HG03039 (cell line): Measurements from ENCODE around the gene SLC24A4.

Source experiments
- ATAC-seq: cut with Tn5 transposase; IDR thresholded peaks from one replicate; pipeline ENCODE4 v1.9.1; 2021; ENCODE audit warnings: mild to moderate bottlenecking, moderate library complexity; ENCODE audit not compliant: unreplicated experiment

Gene SLC24A4

DNA sequence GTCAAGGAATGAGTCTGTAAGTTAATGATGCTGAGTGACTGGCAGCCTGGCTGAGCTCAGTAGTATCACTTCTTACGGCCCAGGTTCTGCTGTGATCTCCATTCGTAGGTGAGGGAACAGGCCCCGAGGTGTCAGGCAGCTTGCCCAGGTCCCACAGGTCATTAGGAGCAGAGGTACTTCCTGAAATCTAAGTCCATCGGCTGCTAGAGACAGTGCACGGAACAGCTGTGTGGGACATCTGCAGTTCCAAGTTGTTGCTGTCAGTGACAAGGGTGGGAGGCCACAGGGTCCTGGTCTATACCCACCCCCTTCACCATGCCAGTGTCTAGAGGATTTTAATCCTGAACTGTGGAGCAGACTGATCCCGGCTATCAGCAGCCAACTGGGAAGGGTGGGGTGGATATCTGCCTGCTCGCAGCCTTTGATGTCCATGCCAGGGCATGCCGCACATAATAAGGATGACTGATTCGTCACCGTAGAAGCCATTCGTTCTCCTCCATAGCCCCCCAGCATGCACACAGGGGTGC is 108.3 kb downstream of the SLC24A4 start:
- ATAC-seq = no peak

DNA sequence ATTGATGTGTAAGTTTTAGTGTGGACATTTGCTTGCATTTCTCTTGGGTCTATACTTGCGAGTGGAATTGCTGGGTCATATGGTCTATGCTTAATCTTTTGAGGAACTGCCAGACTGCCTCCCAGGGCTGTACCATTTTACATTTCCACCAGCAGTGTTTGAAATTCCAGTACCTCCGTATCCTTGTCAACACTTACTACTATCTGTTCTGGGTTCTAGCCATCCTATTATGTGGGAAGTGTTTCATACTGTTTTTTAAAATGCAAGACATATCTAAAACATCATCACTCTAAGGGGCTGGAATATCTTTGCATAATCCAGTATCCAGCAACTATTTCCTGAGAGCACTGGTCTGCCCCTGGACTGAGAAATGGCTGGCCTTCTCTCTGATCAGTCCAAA is 110.4 kb downstream of the SLC24A4 start:
- no peak for ATAC-seq

DNA sequence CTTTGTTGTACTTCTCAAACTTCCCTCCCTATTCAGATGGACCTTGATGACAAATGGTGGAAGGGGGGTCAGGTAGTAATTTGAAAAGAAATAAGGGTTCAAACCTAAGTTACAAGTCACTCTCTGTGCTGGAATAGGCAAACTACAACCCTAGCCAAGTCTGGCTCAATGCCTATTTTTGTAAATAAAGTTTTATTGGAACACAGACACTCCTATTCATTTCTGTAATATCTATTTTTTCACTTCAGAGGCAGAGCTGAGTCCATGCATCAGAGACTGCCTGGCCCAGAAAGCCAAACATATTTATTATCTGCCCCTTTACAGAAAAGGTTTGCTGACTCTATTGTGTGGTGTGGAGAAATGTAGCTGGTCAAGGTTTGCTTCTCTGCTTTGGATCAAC is 112.2 kb downstream of the SLC24A4 start:
- ATAC-seq = no peak

DNA sequence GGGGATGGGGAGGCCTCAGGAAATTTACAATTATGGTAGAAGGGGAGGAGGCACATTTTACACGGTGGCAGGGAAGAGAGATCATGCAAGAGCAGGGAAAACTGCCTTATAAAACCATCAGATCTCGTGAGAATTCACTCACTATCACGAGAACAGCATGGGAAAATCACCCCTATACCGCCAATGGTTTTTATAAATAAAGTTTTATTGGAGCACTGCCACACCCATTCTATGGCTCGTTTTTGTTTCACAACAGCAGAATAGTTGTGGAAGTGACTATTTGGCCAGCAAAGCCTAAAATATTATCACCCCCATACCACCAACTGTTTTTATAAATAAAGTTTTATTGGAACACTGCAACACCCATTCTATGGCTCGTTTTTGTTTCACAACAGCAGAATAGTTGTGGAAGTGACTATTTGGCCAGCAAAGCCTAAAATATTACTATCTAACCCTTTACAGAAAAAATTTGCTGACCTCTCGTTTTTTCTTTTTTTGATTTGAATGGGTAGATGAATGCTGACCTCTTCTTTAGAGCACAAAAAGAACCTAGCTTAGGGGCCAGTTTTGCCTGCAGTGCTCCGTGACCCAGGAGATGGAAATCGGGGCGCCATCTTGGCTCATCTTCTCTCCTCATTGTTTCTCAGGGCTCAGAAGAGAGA is 113.3 kb downstream of the SLC24A4 start:
- ATAC-seq = no peak

DNA sequence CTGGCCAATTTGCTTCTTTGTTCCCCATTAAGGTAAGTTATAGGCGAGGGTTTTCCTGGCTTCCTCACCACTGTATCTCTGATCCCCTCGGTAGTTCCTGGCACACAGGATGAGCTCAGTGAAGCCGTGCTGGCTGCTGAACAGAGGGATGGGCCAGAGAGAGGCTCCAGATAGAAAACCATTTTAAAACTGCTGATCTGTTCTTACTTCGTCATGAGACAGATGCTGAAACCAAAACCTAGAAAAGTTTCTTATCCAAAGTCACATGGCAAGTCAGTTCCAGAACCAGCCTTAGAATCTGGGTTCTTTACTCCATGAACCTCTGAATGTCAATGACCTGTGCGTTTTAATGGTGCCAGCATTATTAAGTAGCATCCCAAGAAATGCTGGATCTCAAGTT is 114.3 kb downstream of the SLC24A4 start:
- ATAC-seq = no peak

DNA sequence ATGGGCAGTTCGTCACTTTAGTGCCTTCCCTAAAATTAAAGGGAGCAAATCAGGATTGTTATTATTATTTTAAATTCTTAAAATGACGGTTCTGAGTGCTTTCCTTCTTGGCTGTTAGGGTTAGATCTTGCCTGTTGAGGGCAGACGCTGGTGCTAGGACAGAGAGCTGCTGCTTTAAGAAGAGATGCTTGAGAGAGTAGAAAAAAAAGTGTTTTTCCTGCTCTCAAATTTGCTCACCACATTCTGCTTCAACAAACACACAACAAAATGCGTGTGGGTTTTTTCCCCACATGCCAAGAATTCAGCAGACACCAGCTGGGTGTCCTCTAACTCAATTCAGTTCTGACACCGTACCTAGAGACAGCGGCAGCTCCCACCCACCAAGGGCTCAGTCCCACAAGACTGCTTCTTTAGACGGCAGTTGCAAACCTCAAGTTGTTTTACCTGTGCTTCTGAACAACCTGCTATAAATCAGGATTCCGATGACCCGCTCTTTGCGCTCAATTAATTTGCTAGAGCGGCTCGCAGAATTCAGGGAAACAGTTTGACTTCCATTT is 114.8 kb downstream of the SLC24A4 start:
- ATAC-seq = no peak

DNA sequence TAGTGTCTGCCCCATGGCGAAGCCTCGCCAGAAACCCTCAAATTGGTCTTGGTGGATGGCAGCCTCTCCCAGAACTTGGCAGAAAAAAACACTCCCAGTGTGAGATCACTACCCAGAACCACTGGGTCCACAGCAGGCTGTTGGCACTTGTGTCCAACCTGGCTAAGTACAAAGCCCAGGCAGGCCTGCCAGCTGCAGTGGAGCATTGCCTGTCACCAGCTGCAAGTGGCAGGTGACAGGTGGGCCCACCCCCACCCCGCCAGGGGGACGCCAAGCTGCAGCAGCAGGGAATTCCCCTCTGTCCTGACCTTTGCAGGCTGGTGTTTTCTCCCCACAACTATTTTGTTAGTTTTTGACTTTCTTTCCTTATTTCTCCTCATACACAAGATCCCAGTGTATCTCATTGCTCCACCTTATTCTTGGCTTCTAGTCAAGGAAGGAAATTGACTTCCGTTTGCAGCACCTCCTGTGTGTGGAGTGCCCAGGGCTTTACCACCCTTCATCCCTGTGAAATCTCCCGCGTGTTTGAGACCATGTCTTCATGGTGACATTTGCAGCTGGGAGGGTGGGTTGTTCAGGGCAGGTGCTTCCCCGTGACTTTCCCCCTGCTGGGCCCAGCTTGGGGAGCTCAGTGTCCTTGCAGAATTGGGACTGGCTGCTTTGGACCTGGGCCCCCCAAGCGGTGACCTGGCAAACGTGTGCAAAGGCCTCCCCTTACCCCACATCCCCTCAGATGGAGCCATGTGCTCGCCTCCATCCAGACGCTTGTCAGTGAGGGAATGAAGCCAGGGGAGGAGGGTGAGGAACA is 116.8 kb downstream of the SLC24A4 start:
- ATAC-seq = no peak

DNA sequence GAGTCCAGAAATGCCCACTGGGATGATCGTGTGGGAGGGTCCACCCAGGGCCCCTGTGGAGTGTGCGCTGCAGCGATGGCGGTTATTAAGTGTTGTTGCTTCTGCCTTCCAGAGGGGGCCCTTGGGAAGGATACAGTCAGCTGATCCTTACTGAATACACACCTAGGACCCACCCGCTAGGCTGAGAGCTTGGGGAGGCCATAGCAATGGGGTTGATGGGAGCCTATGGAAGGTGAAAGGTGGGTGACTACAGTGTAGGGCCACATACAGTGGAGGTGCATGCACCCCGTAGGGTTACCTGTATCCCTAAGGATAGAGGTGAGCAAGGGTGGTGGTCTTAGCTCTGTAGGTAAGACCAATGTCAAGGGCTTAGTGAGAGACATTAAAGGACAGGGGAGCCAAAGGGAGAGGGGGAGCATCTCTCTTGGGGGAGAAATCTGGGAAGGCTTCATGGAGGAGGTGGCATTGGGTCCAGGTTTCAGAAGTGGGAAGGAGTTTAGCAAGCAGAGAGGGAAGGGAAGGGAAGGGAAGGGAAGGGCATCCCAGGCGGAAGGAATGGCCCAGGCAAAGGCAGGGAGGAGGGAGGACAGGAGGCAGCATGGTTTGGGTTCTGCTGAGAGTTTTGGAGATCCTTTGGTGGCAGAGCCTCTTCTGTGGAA is 117.5 kb downstream of the SLC24A4 start:
- ATAC-seq = no peak

DNA sequence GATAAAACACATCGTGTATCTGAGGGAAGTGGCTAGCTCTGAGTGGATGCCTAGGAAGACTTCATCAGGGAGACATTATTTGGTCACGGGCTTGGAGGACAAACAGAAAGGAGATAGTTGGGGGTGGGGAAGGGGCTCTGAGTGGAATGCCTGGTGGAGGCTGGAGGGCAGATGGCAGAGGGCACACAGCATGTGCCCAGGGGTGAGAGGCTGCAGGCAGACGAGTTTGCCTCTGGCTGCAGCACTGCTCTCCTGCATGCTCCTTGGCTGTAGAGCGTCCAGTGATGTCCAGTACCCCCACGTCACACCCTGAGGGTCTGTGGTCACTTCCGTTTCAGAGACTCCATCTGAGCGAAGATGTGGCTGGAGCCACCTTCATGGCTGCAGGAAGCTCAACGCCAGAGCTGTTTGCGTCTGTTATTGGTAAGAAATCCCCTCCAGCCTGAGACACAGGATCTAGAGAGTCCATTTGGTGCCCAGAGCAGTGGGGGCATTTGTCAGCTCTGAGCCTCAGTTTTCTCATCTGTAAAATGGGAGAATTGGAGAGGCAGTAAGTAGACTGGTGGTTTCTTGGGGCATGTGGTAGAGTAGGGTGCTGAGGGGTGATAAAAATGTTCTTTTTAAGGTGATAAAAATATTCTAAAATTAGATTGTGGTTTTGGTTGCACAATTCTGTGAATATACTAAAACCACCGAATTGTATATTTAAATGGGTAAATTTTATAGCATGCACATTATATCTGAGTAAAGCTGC is 119.0 kb downstream of the SLC24A4 start:
- no peak for ATAC-seq

DNA sequence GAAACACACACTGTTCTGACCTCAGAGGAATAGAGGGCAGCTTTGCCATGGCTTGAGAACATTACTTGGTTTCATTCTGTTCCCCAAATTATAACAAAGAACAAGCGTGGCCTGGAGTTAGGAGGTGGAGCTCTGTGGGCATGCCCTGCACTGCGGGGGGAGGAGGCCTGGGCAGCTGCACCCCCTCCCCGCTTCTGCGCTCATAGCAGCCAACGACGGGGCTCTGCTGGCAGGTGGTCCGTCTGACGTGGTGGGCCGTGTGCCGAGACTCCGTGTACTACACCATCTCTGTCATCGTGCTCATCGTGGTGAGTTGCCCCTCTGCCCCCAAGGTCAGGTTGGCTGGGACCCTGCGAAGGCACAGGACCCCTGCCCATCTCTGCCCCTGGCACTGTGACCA is 120.2 kb downstream of the SLC24A4 start:
- ATAC-seq = no peak

DNA sequence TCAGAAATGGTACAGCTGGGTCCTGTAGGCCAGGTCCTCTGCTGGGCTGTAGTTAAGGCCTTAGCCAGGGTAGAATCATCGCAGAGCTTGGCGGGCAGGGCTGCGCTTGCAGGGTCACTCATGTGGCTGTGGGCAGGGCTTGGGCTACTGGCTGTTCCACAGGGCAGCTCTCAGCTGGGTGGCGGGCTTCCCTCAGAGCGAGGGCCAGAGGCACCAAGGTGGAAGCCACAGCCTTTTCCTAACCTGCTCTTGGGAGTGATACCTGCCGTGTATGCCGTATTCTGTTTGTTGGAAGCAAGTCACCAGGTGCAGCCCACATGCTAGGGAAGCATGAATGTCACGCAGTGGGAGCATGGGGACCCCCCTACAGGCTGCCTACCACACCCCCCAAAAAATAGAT is 120.8 kb downstream of the SLC24A4 start:
- ATAC-seq = no peak

DNA sequence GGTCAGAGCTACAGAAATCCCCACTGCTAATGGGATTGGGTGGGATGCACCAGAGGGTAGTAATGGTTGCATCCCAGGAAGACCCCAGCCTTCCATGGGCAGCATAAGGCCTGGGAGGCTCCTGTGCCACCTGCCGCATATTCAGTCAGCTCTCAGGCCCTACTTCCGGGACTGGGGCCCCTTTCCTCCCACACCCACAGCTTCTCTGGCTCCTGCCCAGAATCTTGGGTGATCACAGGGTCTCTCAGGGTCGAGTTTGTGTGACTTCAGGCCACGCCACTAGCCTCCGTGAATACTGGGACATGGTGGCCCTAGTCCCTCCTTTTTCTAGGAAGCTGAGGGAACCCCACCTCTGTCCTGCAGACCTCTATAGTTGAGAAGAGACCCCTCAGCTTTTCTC is 123.8 kb downstream of the SLC24A4 start:
- ATAC-seq = no peak

DNA sequence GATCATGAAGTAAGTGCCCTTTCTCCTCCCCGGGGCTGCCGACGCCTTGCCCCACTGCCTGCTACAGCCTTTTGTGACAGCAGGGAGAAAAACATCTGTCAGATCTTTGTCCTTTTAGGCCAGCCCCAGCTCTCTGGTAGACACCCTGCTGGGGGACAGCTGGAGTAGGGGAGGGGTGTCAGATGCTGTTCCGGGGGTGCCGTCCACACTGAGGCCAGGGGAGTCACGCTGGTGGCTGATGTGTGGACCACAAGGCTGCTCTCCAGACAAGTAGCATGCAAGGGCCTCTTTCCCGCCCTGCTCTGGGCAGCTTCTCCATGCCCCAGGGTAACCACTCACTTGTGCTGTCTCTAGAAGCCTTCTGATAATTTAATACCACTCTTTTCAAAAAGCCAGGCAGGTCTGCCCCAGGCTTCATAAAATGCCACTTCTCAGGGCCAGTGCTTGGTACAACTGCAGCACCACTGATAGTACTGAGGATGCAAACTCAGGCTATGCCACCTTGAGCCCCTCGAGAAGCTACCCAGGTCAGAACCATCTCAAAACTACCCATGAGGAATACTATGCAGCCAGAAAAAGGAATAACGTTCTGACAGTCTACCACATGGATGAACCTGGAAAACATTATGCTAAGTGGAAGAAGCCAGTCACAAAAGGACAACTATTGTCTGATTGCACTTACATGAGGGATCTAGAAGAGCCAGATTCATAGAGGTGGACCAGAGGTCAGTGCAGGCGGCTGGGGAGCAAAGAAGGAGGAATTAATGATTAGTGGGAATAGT is 124.6 kb downstream of the SLC24A4 start:
- ATAC-seq = no peak

DNA sequence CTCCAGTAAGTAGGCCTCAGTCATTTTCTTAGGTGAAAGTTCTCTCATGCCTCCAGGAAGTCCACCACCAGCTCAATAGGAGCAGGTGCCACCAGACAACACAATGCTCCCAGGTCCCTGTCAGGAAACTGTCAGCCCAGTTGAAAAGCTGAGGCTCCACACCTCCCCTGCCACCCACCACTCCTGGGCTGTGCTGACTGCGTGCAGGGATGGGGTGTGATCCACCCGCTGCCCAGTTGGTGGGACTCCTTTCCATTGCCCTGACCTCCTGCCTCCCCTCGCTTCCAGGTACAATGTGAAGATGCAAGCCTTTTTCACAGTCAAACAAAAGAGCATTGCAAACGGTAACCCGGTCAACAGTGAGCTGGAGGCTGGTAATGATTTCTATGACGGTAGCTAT is 125.8 kb downstream of the SLC24A4 start:
- no peak for ATAC-seq

DNA sequence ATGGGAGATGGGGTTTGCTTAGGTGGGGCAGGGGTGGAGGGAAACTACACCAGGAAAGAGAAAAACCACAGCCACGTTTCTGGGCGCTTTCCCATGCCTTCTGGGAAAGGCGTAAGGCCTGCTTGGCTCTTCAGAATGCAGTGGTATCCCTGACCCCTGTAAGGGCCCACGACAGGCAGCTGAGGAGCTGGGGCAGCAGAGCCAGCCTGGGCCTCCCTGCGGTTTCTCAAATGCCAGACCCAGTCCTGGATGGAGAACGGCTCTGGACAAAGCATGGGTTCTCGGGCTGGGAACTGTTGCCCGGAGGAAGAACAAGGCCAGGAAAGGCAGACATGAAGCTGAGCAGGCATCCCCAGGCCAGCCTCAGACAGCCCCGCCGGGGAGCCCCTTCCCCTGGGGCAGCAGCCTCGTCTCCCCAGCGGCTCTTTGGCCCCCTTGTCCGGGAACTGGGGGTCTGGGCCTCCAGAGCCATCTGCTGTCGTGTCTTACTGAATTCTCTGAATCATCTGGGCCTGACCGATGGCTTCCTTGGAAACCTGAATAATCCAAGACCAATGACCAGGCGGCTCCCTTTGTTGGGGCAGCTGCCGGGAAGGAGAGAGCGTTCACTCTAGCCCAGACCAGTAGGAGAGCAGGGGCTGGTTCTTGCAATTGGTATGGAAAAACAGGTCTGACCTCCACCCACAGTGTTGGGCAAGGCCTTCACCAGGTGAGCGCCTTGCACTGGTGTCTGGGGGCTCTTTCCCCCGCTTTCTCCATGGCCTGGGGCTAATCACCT is 126.6 kb downstream of the SLC24A4 start:
- no peak for ATAC-seq

DNA sequence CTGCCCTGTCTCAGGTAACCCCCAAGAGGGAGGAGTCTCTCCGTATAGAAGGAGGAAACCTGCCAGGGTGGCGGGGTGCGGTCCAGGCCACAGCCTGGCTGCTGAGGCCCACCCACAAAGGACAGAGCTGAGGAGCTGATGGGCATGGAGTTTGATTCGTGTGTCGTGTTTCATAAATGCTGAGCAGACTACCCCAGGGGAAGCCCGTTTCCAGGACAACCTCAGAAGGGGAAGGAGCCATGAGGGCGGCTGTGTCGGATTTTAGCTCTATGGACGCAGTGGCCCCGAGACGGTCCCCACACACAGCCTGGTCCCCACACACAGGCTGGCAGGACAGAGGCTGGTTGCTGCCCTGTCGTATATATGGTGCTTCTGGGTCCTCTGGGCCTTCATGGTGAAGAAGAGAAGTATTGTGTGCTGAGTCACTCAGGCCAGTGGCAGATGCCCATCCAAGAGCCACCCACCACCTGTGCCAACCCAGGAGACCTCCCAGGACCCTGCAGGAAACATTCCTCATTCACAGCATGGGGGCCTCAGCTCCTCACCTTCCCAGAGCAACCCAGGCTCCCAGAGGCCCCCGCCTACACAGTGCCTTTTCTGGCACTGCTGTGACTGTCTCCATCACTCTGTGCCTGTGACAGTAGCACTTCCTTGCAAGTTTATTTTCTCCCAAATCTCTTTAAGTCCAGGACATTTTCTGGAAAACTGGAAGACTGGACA is 127.5 kb downstream of the SLC24A4 start:
- ATAC-seq = no peak

DNA sequence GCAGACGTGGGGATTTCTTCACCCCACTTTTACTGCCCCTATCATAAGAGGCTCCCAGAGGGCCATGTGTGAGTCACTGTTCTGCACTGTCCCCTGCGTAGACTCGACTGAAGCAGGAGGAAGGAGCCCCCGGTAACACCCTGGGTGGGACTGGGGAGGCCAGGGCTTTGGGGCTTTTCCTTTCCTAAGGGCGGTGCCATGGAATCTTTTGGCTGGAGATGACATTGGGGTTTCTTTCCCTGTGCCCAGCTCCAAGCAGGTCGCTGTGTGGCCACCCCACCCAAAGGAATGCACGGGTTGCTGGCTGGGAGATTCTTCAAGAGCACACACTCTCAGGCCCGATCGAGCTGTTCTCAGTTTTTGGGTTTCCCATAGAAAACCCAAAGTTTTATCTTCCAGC is 128.3 kb downstream of the SLC24A4 start:
- no peak for ATAC-seq

DNA sequence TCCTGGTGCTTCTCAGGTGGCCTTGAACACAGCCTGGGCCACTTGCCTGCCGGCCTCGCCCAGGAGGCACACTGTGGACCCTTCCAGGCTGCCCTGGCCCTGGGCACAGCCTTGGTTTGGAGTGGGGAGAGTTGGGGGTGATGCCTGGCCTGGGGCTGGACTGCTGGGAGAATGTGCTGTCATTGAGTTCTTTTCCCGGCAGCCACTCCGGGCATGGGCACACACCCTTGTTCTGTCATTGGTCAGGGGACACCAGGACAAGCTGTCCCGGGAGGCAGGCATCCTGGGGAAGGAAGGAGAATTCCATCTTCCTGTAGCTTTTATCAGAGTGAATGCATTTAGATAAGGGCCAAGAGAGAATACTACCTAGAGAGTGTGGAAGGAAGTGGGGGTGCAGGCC is 128.8 kb downstream of the SLC24A4 start:
- ATAC-seq = no peak

DNA sequence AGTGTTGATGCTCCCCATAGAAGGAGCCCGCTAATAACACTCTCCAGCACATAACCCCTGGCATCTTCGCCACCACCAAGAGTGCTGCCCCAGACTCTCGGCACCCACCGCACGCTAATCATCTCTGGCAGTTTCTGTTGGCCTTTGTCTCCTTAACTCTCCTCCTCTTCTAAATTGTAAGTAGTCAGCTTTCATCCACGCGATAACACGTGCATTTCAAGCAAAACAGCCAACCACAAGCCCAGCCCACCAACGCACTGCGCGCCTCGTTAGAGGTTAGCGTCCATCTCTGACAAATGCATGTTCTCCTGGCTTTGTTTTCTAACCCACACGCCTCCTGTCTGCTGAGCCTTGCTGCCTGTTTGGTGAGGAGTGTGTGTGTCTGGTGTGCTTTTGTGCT is 129.5 kb downstream of the SLC24A4 start:
- no peak for ATAC-seq
